Activated CD4-positive, alpha-beta T cell treated with anti-CD3 and anti-CD28 coated beads for 1 hour (primary cell): ENCODE results near the gene ZMYND19.
A peak's percentile ranks its signal among the peaks of the same experiment; 100 is the strongest.
"Not testable (repeated sequence)": the region's sequence is repeated elsewhere in the genome, so short reads cannot be mapped to it uniquely, and the experiment has no call there.

Experiments used
- DNase-seq: peaks from one replicate; pipeline ENCODE4 v3.0.0-alpha.2; 2020

ZMYND19 gene

DNA sequence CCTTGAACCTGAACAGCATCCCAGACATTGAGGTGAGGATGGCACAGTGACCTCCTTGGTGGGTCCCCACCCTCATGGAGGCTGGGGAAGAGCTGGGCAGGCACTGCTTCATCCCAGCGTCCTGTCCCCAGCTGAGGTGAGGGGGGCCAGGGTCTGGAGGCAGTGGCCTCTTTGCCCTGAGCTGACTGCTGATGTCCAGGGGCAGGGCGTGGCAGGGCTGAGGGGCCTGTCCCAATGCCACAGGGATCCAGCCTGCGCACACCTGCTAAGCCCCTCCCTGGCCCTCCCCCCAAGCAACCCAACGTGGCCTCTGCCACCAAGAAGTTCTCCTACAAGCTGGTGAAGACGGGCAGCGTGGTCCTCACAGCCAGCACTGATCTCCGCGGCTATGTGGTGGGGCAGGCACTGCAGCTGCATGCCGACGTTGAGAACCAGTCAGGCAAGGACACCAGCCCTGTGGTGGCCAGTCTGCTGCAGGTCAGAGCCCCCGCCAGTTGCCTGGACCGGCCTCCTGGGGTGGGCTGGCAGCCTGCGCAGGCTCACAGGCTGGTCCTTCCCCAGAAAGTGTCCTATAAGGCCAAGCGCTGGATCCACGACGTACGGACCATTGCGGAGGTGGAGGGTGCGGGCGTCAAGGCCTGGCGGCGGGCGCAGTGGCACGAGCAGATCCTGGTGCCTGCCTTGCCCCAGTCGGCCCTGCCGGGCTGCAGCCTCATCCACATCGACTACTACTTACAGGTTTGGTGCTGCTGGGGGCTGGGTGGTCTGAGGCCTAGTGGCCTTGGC lies 23.6 kb upstream of the ZMYND19 start:
- DNase-seq = no peak

DNA sequence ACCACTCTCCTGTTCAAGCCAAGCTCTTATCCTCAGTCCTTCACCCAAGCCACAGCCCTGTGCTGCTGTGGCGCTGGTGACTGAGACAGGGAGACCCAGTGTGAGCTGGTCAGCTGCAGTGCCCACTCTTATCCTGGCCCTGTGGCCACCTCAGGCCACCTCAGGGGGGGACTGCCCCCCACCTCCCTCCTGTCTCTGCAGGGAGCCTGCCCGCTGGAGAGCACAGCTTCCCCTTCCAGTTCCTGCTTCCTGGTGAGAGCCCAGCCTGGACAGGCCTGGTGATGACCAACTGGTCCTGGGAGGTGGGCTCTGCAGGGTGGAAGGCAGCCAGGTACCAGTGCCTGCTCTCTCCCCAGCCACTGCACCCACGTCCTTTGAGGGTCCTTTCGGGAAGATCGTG lies 22.9 kb upstream of the ZMYND19 start:
- no peak for DNase-seq

DNA sequence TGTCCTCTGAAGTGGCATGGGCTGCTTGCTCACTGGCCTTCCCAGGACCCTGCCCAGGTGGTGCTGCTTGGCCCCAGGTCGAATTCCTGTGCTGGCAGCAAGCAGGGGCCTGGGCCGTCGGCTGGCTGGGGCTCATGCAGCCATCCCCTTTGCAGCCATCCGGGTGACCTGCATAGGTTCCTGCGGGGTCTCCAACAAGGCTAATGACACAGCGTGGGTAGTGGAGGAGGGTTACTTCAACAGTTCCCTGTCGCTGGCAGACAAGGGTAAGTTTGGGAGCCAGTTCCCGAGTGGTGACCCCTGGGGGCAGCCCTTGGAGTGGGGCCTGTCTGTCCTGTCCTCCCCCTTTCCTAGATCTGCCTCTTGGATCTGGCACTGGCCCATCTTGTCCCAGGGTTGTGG lies 22.4 kb upstream of the ZMYND19 start:
- no peak for DNase-seq

DNA sequence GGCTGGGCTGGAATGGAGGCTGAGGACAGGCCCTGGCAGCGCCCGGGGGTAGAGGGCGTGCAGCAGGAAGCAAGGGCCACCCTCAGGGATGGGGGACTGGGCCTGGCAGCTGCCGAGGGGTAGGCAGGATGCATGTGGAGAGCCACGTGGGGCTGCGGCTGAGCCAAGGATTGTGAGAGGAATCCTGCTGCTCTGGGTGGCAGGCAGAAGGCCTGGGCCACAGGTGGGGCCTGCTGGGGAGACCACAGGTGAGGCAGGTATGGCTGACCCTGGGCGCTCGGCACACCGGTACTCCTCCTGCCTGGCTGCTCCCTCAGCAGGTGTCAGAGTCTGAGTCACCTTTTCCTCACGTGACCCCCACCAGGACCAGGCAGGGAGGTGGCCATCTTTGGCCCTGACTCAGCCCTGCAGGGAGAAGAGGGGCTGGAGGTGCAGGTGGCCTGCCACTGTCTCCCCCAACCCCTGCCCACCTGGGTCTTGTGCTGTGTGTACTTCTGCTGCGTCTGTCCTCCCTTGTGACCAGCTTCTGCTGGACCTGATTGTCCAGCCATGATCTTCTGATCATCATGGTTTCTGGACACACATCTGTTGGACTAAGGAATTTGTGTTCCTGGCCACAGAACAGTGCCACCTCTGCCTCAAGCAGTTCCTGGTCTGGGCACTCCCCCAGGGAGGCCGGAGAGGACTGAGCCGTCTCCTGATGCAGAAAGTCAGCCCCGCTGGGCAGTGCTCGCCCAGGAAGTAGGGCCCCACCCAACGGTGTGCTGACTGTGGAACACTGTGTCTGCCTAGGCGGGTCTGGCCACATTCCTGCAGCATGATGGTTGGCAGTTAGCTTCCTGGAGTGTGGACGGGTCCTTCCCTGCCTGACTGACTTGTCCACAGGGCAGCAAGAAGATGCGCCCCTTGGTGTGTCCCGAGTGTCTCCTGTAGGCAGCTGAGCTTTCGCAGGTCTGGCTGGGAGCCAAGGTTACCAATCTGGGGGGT lies 21.6 kb upstream of the ZMYND19 start:
- peak; percentile 28 for DNase-seq

- no peak for DNase-seq
These were observed 20.6 kb upstream of the ZMYND19 start for GRCh38 chr9:137610944-137611343.

DNA sequence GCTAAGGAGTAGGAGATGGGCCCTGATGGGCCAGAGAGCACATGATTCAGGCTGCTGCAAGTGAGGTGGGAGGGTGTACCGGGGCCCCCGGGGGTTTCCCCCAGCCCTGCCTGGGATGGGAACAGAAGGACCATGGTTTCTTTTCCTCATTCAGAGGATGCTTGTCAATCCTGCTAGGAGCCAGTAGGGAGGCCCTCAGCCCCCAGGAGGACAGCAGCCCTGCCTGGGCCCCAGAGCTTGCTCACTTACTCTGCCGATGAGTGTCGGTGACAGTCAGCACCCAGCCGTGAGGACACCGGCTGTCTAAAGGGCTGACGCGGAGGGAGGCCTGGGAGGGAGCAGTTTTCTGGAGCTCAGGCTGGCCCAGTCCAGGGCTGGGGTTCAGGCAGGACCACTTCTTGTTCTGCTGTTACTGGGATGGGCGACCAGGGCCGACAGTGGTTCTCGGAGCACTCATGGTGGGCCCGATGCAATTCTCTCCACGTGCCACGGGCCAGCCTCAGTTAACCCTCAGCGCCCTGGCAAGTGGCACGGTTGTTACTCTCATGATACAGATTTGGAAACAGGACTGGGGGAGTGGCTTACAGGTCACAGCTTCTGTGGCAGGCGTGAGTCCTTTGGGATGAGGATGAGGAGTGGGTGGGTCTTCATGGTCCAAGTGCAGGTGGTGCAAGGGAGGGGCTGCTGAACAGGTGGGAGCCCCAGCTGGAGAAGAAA lies 17.0 kb upstream of the ZMYND19 start:
- no peak for DNase-seq

- no peak for DNase-seq
These were observed 16.4 kb upstream of the ZMYND19 start for GRCh38 chr9:137606734-137607138.

DNA sequence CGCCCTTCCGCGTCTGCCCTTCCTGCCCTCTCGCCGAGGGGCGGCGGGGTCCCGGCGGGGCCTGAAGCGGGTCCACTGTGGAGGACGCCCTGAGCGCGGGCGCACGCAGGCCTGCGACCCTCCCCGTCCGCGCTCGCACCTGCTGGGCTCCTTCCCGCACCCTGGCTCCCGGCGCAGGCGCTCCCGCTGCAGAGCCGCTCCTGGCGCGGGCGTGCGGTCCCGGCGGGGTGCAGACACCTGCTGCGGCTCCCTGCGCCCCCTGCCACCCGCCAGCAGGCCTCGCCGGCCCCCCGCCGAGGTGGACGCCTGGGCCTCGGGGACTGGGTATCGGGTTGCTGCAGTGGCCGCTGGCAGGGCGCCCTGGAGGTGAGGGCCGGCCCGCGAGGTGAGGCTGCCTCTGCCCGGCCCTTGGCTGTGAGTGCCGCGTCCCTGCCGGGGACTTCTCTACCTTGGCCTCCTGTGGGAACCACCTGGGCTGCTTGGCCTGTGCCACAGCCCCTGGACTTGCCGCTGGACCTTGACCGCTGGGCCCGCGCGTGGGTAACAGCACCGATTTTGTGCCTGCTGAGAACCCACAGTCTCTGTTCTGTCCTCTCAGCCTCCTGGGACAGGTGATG lies 15.8 kb upstream of the ZMYND19 start:
- no peak for DNase-seq

DNA sequence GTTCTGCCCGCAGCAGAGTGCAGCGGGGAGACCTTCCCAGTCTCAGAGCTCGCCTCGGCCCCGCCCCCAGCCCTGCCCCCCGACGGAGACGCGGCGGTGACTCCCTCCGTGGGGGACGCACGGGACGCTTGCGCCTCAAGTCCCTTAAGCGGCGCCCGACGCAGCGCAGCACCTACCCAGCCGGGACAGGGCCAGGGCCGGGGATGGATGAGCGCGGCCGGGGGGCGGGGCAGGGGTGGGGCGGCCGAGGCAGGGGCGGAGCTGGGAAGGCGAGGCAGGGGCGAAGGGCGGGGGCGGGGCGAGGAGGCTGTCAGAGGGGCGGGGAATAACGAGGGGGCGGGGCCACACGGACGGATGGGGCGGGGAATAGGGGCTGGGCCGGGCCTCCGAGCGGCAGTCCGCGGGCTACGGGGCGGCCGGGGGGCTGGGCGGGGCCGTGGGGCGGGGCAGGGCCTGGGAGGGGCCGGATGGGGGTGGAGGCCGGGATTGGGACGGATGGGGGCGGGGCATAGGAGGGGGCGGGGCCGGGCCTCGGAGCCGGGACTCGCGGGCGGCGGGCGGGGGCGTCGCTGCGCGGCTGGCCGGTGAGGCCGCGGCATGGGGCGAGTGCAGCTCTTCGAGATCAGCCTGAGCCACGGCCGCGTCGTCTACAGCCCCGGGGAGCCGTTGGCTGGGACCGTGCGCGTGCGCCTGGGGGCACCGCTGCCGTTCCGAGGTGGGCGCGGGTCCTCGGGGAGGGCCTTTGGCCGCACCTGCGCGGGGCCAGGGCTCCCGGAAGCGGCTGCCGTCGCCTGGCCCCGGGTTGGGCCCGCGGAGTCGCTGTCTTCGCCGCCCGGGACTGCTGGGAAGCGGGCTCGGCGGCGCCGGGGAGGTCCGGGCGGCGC lies 15.1 kb upstream of the ZMYND19 start, which contains the start of gene ARRDC1:
Gene ARRDC1 (plus strand): TSS at position 566 of the 884 bp plus-strand sequence. CDS start 32 bp downstream, at position 598.
- DNase-seq = peak; percentile 87

GRCh38 chr9:137604345-137605086 lies 14.2 kb upstream of the ZMYND19 start:
- DNase-seq = no peak

DNA sequence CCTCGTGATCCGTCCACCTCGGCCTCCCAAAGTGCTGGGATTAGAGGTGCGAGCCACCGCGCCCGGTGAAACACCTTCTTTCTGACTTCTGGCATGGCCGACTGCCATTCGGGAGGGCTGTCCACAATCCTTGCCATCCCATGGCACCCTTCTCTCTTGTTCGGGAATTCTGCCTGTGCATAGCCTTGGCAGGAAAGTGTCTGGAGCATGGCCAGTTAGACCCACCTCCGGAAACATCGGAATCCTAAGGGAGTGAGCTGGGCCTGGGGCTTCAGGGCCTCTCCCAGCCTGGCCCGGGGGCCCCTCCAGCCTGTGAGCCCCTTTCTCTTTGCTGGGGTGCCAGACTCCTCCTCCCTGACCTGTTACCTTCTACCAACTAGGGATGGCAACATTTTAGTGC lies 13.6 kb upstream of the ZMYND19 start:
- no peak for DNase-seq

DNA sequence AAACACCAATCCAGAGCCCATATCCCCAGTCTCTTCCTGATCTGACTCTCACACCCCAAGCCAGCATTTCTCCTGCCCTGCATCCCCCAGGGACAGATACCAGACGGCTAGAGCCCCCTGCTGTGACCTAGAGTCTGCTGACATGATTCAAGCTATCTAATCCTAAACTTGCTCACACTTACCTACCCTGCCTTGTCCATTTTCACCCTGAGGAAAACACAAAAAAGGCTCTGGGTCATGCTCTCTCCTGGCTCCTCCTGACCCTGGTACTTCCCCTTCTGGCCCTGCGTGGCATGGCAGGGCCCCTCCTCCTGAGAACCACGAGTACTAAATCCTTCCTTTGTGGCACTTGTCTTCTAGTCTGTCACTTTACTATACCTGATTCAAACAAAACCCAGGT lies 12.3 kb upstream of the ZMYND19 start:
- DNase-seq = no peak

DNA sequence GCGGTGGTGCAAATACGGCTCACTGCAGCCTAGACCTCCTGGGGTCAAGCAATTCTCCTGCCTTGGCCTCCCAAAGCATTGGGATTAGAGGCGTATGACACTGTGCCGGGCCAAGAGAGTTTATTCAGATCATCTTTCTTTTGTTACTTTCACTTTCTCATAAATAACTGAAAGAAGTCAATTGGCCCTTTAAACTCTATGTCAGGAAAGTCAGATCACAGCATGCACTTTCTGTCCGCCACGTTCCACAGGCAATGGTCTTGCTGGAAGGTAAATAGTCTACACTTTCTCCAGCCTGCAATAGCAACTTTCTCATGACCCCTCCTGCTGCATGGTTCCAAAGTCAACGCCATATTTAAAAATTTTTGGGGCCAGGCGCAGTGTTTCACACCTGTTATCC lies 8.6 kb upstream of the ZMYND19 start:
- DNase-seq = no peak

DNA sequence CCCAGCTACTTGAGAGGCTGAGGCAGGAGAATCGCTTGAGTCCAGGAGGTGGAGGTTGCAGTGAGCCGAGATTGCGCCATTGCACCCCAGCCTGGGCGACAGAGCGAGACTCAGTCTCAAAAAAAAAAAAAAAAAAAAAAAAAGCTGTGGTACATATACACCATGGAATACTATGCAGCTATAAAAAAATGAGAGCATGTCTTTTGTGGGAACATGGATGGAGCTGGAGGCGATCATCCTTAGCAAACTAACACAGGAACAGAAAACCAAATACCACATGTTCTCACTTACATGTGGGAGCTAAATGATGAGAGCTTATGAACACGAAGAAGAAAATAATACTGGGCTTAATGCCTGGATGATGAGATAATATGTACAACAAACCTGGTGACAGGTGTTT lies 6.3 kb upstream of the ZMYND19 start:
- DNase-seq = not testable (repeated sequence)

DNA sequence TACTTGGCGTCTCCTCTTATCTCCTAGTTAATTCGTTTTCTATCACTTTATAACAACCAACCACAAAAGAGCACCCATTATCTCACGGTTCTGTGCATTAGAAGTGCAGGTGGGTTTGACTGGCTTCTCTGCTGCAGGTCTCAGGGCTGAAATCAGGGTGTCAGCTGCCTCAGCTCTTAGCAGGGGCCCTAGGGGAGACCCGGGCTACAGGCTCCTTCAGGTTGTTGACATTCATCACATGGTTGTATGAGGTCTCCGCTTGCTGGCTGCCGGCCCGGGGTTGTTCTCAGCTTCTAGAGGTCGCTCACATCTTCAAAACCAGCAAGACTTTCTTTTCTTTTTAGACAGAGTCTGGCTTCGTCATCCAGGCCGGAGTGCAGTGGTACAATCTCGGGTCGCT lies 2.9 kb upstream of the ZMYND19 start:
- DNase-seq = no peak

DNA sequence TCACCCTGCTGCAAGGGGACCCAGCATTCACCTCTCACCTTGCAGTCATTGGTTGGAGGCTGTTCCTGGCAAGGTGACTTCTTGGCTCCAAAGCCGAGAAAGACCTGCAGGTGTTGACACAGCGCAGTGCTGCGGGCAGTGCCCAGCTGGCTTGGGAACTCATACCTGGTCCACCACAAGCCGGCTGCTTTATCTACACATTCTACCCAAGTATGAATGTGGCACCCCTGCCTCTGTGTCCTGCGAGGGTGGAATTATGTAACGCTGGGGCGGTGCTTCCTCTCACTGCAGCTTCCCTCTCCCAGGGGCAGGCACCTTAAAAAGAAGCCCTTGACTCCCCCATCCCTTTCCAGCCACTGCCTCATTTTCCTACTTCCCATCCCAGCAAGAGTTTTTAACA lies 2.5 kb upstream of the ZMYND19 start:
- no peak for DNase-seq

DNA sequence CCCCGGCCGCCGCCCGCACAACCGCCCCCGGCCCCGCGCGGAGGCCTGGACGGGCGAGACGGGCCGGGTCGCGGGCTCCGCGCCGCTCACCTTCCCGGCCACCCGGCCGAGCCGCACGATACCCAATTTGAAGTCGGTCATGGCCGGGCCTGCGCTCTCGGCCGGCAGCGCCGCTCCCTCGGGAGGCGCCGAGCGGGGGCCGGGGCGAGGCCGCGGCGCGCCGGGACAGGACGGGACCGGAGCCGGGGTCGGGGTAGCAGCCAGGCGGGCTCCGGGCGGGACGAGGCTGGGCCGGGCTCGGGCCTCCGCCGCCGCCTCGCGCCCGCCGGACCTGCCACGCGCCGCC lies 216 bp downstream of the ZMYND19 start:
- no peak for DNase-seq

GRCh38 chr9:137589441-137590122 lies 730 bp downstream of the ZMYND19 start:
- DNase-seq = no peak

- DNase-seq = no peak
These were observed 1.4 kb downstream of the ZMYND19 start for GRCh38 chr9:137588891-137589290.

GRCh38 chr9:137588311-137588710 lies 2.0 kb downstream of the ZMYND19 start:
- no peak for DNase-seq
